GM20431 (cell line): Measurements from ENCODE around the gene LRRC42.
"Not testable (repeated sequence)": the region's sequence is repeated elsewhere in the genome, so short reads cannot be mapped to it uniquely, and the experiment has no call there.

Source experiments
- in situ Hi-C: fragments of 300-500 bp; cut with MseI, MboI; formaldehyde crosslinking; loops from one replicate; pipeline ENCODE4 v1.15.0; 2020; ENCODE audit warnings: low sequenced_read_pairs; ENCODE audit not compliant: unreplicated experiment

LRRC42 gene

GRCh38 chr1:53963460-53963859 lies 17.3 kb downstream of the LRRC42 start:
- in situ Hi-C loops, result no loop called here

GRCh38 chr1:53964109-53964508 lies 18.0 kb downstream of the LRRC42 start:
- in situ Hi-C loops, result no loop called here

- in situ Hi-C loops, result no loop called here
These were observed 20.6 kb downstream of the LRRC42 start for GRCh38 chr1:53966794-53967193.

- in situ Hi-C loops, result no loop called here
These were observed 21.4 kb downstream of the LRRC42 start for GRCh38 chr1:53967409-53968124.

GRCh38 chr1:53968125-53968513 lies 22.0 kb downstream of the LRRC42 start:
- in situ Hi-C loops, result no loop called here

- in situ Hi-C loops, result not testable (repeated sequence)
These were observed 23.2 kb downstream of the LRRC42 start for GRCh38 chr1:53969323-53969722.

- in situ Hi-C loops, result no loop called here
These were observed 25.6 kb downstream of the LRRC42 start for GRCh38 chr1:53971718-53972117.

- in situ Hi-C loops, result no loop called here
These were observed 29.7 kb downstream of the LRRC42 start for GRCh38 chr1:53975861-53976260.

- in situ Hi-C loops, result no loop called here
These were observed 33.7 kb downstream of the LRRC42 start for GRCh38 chr1:53979712-53980450.

GRCh38 chr1:53981220-53981619 lies 35.1 kb downstream of the LRRC42 start:
- in situ Hi-C loops, result no loop called here

- in situ Hi-C loops, result no loop called here
These were observed 36.0 kb downstream of the LRRC42 start for GRCh38 chr1:53982034-53982762.

- in situ Hi-C loops, result no loop called here
These were observed 36.6 kb downstream of the LRRC42 start for GRCh38 chr1:53982763-53983104.

- in situ Hi-C loops, result no loop called here
These were observed 38.6 kb downstream of the LRRC42 start for GRCh38 chr1:53984726-53985125.

GRCh38 chr1:53986458-53986857 lies 40.3 kb downstream of the LRRC42 start:
- in situ Hi-C loops, result no loop called here

GRCh38 chr1:53987880-53988279 lies 41.7 kb downstream of the LRRC42 start:
- in situ Hi-C loops, result no loop called here

GRCh38 chr1:53992085-53992874 lies 46.1 kb downstream of the LRRC42 start:
- in situ Hi-C loops, result no loop called here

- in situ Hi-C loops, result not testable (repeated sequence)
These were observed 48.4 kb downstream of the LRRC42 start for GRCh38 chr1:53994516-53994915.

GRCh38 chr1:53995683-53996082 lies 49.5 kb downstream of the LRRC42 start:
- in situ Hi-C loops, result no loop called here

GRCh38 chr1:53998223-53998622 lies 52.1 kb downstream of the LRRC42 start:
- in situ Hi-C loops, result no loop called here

- in situ Hi-C loops, result no loop called here
These were observed 53.8 kb downstream of the LRRC42 start for GRCh38 chr1:53999920-54000319.
